ENCODE results near the gene CLCNKB.
"Not testable (repeated sequence)": the region's sequence is repeated elsewhere in the genome, so short reads cannot be mapped to it uniquely, and the experiment has no call there.

Gene CLCNKB

GRCh38 chr1:16033103-16033632, 10.4 kb upstream of the CLCNKB start:
- DNase-seq (ENCODE audit: low spot score), result not testable (repeated sequence)

GRCh38 chr1:16036461-16036860, 7.1 kb upstream of the CLCNKB start:
- not testable (repeated sequence) for DNase-seq (ENCODE audit: low spot score)

- DNase-seq (ENCODE audit: low spot score), result no peak
Observed at GRCh38 chr1:16038620-16038912, 5.0 kb upstream of the CLCNKB start.

DNA sequence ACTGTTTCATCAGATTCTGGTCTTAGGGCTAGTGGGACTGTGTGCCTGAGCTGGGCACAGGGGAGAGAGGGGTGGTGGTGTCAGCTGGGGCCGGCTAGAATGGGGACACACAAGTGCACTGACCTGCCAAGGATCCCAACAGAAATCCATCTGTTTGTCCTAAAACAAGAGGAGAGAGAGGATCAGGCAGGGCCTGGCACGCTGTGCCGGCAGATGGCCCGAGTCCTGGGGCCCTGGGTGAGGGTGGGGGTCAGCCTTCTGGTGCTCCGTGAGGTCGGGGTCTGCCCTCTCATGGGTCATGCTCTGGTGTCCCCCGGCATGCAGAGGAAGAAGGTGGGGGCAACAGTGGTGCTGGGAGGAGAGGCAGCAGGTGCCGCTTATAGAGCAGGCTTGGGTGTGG, 3.7 kb upstream of the CLCNKB start:
- DNase-seq (ENCODE audit: low spot score), result not testable (repeated sequence)

DNA sequence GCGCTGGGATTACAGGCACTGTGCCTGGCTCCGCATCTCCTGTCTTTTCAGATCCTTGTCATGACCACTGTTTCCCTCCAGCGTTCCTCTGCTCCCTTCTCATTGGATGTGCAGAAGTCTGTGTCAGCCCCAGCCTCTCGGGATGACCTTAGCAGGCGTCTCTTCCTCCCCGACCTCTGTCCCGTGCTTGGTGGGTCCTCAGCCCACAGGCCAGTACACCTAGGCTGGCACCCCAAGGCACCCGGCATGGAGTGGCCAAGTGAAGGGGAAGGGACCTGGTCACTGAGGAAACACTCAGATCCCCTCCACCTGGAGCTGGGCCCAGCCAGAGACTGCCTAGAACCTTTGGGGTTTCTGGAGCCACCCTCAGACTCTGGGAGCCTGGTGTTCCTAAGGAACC, 2.4 kb upstream of the CLCNKB start:
- DNase-seq (ENCODE audit: low spot score), result no peak

DNA sequence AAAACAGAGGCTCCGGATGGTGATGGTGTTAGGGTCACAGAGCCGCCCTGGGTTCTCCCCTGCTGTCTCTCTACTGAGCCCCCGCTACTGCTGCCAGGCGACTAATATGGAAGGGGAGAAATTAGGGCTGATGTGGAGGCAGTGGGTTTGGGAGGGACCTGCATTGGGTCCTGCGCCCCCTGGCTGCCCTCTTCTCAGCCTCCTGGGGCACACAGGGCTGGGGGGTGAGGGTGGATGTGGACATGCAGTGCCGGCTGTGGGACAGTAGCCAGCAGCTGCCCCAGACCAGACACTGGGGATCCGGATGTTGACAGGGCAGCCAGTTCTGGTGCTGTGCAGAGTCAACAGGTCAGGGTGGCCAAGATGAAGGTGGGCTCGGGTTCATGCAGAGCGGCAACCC, 1.5 kb upstream of the CLCNKB start:
- DNase-seq (ENCODE audit: low spot score), result no peak

DNA sequence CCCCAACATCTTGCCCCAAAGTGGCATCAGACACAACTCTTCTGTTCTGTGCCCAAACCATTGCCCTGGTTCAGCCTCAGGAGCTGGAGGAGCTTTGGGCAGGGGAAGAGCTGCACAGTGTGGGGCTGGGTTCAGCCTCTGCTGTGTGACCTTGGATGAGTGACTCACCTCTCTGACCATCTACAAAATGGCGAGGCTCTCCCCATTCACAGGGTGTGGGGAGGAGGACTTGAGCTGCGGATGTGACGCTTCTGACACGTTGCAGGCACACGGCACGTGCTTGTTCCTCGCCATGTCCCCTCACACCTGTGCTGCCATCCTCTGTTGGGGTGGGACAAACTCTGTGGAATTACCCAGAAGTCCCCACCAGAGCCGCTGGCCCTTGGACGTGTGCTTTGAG, 928 bp upstream of the CLCNKB start:
- not testable (repeated sequence) for DNase-seq (ENCODE audit: low spot score)

DNA sequence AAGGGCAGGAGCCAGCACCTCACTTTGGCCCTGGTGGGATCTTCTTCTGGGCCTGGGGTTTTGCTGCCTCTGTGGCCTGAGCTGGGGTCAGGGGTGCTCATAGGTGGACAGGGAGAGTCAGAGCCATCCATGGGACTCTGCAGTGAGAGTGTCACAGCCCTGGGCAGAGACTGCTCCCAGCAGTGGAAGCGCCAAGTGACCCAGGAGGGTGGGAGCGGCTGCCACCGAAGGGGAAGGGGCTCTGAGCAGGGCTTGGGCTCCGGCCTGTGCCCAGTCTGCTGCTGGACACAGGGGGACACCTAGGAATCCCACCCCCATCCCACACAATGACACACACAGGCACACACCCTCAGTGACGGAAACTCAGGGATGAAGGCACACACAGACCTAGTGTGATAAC, 368 bp downstream of the CLCNKB start:
- no peak for DNase-seq (ENCODE audit: low spot score)

- DNase-seq (ENCODE audit: low spot score), result no peak
Observed at GRCh38 chr1:16046842-16047241, 3.3 kb downstream of the CLCNKB start.

- DNase-seq (ENCODE audit: low spot score), result no peak
Observed at GRCh38 chr1:16047791-16048475, 4.4 kb downstream of the CLCNKB start.

DNA sequence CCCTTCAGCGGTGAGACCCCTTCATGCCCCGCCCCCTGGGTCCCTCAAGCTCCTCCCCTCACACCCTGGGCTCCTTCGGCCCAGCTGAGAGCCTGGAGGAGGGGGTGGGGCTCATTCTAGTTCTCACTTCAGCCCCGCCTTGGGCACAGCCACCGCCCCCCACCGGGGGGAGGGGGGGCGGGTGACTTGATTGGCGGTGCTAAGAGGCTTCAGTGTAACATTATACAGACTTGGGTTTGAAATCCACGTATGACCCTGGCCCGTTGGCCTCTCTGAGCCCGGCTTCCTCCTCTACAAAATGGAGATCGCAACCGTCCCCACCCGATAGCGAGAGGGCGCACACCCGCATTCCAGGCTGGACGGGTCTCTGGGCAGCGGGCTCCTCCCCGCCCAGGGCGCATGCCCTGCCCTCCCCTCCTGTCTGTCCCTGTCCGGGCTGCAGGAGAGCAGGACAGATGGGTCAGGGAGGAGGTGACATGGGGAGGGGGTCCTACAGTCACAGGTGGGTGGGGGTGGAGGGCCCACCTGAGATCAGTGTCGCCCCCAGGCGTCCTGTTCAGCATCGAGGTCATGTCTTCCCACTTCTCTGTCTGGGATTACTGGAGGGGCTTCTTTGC, 5.1 kb downstream of the CLCNKB start:
- no peak for DNase-seq (ENCODE audit: low spot score)

- DNase-seq (ENCODE audit: low spot score), result no peak
Observed at GRCh38 chr1:16050328-16050727, 6.7 kb downstream of the CLCNKB start.

GRCh38 chr1:16051039-16051438, 7.5 kb downstream of the CLCNKB start:
- no peak for DNase-seq (ENCODE audit: low spot score)

GRCh38 chr1:16051949-16052348, 8.4 kb downstream of the CLCNKB start:
- DNase-seq (ENCODE audit: low spot score), result not testable (repeated sequence)

- no peak for DNase-seq (ENCODE audit: low spot score)
Observed at GRCh38 chr1:16053781-16054502, 10.4 kb downstream of the CLCNKB start.

GRCh38 chr1:16054598-16055540, 11.3 kb downstream of the CLCNKB start:
- no peak for DNase-seq (ENCODE audit: low spot score)

DNA sequence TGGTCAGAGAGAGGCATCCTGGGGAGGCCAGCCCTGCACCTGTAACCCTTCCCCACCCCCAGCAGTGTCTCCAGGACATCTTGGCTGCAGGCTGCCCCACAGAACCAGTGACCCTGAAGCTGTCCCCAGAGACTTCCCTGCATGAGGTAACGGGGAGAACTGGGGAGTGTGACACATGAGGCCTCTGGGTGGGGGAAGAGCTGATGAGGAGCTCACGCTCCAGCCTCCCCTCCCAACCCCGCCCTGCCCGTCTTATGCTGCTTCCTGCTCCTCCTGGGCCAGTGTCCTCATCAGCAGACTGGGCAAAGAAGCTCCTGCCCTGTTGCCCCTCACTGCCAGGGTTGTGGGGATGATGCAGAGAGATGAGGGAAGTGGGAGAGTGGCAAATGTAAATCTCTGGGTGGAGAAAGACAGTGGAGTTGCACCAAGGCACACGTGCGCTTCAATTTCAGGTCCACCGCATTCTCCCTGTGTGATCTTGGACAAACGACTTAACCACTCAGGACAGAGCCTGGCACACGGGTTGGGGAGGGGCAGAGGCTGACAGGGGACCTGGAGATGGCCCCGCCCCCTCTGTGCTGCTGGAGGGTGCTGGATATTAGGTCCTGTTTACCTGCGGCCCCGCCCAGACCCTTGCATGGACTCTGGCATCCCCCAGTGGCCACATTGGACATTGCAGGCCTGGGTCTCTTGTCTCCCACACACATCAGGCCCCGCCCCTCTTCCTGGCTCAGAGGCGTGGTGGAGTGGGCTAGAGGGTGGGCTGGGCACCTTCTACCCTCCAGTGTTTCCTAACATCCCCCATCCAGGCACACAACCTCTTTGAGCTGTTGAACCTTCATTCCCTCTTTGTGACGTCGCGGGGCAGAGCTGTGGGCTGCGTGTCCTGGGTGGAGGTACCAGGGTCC, 12.3 kb downstream of the CLCNKB start:
- peak; percentile 80 for DNase-seq (ENCODE audit: low spot score)

DNA sequence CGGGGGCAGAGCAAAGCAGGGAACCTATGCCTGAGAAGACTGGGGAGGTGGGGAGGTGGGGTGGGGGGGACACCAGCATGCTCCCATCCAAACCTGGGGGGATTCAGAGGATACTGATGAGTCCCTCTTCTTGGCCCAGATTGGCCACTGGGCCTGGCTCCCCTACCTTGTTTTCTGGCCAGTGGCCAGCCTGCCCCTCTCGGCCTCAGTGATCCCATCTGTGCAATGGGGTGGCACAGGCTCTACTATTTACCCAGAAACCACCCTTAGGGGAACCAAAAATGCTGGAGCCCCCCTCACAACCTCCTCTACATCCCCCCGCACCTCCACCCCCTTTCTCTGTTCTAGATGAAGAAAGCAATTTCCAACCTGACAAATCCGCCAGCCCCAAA, 12.9 kb downstream of the CLCNKB start:
- not testable (repeated sequence) for DNase-seq (ENCODE audit: low spot score)

GRCh38 chr1:16057314-16057915, 13.8 kb downstream of the CLCNKB start:
- DNase-seq (ENCODE audit: low spot score), result not testable (repeated sequence)

GRCh38 chr1:16058394-16059120, 15.0 kb downstream of the CLCNKB start:
- DNase-seq (ENCODE audit: low spot score), result not testable (repeated sequence)

Data from Ammon's horn (tissue), 1 donor.